IPS-15b (cell line): Measurements from ENCODE around the gene TRPM2.
"Not testable (repeated sequence)": the region's sequence is repeated elsewhere in the genome, so short reads cannot be mapped to it uniquely, and the experiment has no call there.

Experiments used
- H3K27me3 ChIP-seq: one replicate; pipeline ENCODE4 v1.6.1; 2013; ENCODE audit warnings: low read length; ENCODE audit not compliant: control insufficient read depth, insufficient read depth
- H3K36me3 ChIP-seq: one replicate; pipeline ENCODE4 v1.6.1; 2013; ENCODE audit warnings: low read length; ENCODE audit not compliant: control insufficient read depth, insufficient read depth
- H3K4me1 ChIP-seq: one replicate; pipeline ENCODE4 v1.6.1; 2013; ENCODE audit warnings: mild to moderate bottlenecking, low read length; ENCODE audit not compliant: control insufficient read depth, insufficient read depth
- H3K4me3 ChIP-seq: one replicate; pipeline ENCODE4 v1.5.1; 2013; ENCODE audit warnings: low read depth, low read length
- H3K9ac ChIP-seq: one replicate; pipeline ENCODE4 v1.6.1; 2013; ENCODE audit warnings: low read depth, mild to moderate bottlenecking, low read length
- H3K9me3 ChIP-seq: one replicate; pipeline ENCODE4 v1.6.1; 2013; ENCODE audit warnings: mild to moderate bottlenecking, low read length; ENCODE audit not compliant: control insufficient read depth, insufficient read depth

The TRPM2 gene

DNA sequence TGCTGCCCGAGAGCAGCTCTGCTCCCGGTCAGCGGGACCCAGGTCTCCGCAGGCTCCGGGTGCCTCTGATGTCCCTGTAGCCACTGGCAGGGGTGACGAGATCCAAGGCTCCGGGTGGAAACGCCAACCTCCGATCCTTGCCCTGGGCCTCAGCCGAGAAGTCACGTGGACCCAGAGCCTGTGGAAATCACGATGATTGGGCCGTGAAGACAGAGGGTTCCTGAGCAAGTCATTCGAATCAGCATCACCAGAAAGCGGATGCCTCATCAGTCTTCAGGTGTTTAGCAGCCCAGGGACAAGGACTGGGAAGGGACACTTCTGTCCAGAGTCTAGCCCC lies 114.4 kb downstream of the TRPM2 start:
- Histone ChIP-seq H3K27me3 (no peaks in the 10 kb centered on the region), H3K36me3 (no peaks in the 10 kb centered on the region), H3K4me1 (no peaks in the 10 kb centered on the region)

DNA sequence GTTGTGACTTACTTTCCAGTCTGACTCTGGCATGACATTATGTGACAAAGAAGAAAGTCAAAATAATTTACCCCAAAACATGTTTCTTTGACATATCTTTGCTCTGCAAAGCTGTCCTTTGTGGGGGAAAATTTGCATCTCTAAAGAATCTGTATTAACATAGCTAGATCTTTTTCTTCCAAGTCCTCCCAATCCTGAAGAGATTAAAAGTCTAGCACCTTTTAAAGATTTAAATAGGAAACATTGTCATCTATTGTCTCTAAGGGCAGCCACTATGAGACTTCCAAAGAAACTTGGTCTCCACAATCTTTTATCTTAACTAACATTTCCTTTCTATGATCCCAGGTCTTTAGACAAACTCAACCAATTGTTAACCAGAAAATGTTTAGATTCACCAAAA lies 117.9 kb downstream of the TRPM2 start:
- Histone ChIP-seq H3K9me3 (no peaks in the 10 kb centered on the region), H3K4me3 (no peak overlapping the region), H3K27me3 (no peaks in the 10 kb centered on the region), H3K36me3 (no peaks in the 10 kb centered on the region), H3K9ac (no peak overlapping the region), H3K4me1 (no peaks in the 10 kb centered on the region)

More for the DNA sequence above, 114.4 kb downstream of the TRPM2 start:
- Histone ChIP-seq H3K9ac (no peak overlapping the region), H3K4me3 (no peak overlapping the region), H3K9me3 (no peaks in the 10 kb centered on the region)

DNA sequence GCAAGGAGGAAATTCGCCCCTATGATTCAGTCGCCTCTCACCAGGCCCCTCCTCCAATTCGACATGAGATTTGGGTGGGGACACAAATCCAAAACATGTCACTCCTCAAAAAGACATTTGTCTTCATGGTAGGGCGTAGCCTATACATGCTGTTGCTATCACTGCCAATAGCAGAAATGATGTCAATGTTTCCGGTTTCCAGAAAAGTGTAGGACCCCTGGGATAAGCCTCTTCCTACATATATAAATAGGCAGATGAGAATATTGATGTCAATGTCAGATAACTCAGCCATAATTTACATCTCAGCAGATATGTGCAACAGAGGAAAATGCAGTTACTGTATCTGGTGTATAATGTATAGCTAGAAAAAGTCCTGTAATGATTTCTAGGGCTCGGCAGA lies 118.6 kb downstream of the TRPM2 start:
- Histone ChIP-seq H3K9ac (no peak overlapping the region), H3K4me3 (no peak overlapping the region), H3K4me1 (no peaks in the 10 kb centered on the region), H3K27me3 (no peaks in the 10 kb centered on the region), H3K36me3 (no peaks in the 10 kb centered on the region), H3K9me3 (no peaks in the 10 kb centered on the region)

DNA sequence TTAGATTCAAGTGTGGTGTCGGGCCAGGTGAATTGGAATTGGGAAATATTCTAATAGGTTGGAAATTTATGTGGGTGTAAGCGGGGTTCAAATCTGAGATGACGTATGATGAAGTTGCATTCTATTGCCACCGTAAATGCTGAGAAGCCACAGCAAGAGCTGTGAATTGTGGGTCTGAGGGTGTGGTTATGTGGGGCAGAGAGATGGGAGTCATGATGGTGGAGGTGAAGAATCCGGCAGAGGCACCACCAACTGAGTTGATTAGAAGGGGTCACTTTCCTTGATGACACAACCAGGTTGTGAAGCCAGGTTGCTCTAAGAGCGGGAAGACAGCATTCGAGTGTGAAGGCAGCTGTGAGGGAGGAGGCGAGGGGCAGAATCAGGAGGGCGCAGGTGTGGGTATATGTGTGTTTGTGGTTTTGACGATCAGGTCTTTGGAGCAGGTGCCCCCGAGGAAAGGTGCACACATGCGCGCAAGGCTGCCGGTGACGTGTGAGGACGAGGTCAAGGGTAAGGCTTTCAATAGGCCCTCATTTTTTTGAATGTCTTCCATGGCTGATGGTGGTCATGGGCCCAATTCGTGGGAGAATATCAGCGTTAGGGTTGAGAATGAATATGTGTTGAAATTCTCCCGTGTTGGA lies 120.6 kb downstream of the TRPM2 start:
- Histone ChIP-seq H3K9me3 (no peaks in the 10 kb centered on the region), H3K4me1 (no peaks in the 10 kb centered on the region), H3K27me3 (no peaks in the 10 kb centered on the region), H3K4me3 (no peak overlapping the region), H3K36me3 (no peaks in the 10 kb centered on the region), H3K9ac (no peak overlapping the region)

DNA sequence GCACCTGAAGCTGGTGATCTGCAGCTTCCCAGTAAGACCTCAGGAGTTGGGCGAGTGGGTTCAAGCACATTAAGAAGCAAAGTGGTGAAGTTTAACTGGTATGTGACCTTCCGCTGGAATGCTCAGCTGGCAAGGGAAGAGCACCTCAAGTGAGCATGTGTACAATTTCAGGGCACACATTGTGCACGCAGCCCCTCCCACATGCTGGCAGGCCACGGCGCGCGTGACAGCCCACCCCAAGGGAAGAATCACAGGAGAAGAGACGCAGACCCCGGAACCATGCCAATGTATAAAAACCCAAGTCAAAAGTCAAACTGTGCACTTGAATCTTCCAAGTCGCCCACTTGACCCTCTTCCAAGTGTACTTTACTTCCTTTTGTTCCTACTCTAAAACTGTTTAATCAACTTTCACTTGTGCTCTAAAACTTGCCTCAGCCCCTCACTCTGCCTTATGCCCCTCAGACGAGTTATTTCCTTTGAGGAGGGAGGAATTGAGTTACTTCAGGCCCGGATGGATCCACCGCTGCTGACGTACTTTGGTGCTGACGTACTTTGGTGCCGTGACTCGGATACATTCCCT lies 121.9 kb downstream of the TRPM2 start:
- Histone ChIP-seq H3K9ac (no peak overlapping the region), H3K4me1 (no peaks in the 10 kb centered on the region), H3K27me3 (no peaks in the 10 kb centered on the region)

DNA sequence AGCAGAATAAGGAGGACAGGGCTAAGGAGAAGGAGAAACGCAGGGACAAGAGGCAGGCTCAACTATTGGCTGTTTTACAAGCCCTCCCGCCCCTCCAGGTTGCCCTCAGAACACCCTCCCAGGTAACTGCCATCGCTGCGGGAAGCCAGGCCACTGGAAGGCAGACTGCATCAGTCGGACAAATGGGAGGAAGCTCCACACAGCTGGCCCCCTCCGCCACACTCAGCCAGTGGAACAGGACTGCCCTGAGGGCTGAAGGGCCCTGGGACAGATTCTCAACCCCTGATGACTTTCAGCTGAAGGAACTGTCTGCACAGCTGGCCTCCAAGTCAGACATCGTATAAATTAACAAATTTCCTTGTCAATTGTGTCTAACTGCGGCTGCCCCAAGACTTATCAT lies 123.7 kb downstream of the TRPM2 start:
- Histone ChIP-seq H3K9me3 (no peaks in the 10 kb centered on the region), H3K4me3 (no peak overlapping the region), H3K9ac (no peak overlapping the region), H3K27me3 (no peaks in the 10 kb centered on the region), H3K36me3 (no peaks in the 10 kb centered on the region), H3K4me1 (no peaks in the 10 kb centered on the region)

More for the DNA sequence above, 121.9 kb downstream of the TRPM2 start:
- no peaks in the 10 kb centered on the region for H3K36me3 ChIP-seq
- no peaks in the 10 kb centered on the region for H3K9me3 ChIP-seq
- no peak overlapping the region for H3K4me3 ChIP-seq

DNA sequence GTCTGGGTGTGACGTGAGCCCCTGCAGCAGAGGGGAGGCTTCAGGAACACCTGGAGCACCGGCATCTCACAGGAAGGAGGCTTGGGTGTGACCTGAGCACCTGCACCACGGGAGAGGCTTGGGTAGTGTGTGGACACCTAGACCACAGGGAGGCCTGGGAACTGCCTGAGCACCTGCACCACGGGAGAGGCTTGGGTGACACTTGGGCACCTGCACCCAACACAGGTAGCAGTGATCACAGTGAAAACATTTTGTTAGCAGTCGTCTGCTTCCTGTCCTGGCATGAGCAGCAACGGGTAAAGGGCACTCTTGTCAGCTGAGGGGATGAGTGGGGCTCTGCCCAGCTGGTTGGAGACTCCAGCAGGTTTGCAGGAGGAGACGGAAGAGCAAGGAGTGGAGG lies 124.3 kb downstream of the TRPM2 start:
- Histone ChIP-seq H3K9ac (no peak overlapping the region), H3K4me3 (no peak overlapping the region), H3K4me1 (no peaks in the 10 kb centered on the region), H3K36me3 (no peaks in the 10 kb centered on the region), H3K27me3 (no peaks in the 10 kb centered on the region), H3K9me3 (no peaks in the 10 kb centered on the region)

DNA sequence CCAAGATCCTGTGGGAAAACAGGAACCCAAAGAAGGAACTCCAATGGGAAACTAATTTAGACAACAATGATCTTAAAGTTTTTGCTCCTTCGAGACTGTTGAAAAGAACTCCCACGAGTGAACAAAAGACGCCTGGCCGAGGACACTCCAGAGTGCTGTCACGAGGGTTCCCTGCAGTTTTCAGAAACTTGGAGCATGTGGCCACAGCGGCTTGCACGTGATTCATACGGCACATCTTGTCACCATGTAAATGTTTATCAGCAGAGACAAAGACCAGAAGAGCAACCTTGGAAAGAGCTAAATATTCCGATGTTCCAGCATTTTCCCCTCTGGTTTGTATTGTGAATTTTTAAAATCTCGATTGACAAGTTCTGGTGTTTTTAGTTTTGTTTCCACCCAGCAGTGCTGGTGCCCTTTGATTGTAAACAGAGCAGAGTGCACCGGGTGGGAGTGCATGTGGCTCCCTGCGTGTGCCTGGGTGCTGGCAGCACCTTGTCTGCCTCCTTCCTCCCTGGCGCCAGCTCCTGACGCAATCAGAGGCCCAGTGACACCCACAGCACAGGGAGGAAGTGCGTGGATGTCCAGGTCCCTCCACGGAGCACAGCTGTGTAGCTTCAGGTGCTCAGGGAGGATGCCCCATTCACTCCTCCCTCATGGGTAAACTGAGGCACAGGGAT lies 124.8 kb downstream of the TRPM2 start:
- H3K9ac ChIP-seq: no peak overlapping the region
- H3K36me3 ChIP-seq: no peaks in the 10 kb centered on the region
- no peaks in the 10 kb centered on the region for H3K9me3 ChIP-seq
- H3K4me1 ChIP-seq: no peaks in the 10 kb centered on the region
- no peaks in the 10 kb centered on the region for H3K27me3 ChIP-seq
- no peak overlapping the region for H3K4me3 ChIP-seq

DNA sequence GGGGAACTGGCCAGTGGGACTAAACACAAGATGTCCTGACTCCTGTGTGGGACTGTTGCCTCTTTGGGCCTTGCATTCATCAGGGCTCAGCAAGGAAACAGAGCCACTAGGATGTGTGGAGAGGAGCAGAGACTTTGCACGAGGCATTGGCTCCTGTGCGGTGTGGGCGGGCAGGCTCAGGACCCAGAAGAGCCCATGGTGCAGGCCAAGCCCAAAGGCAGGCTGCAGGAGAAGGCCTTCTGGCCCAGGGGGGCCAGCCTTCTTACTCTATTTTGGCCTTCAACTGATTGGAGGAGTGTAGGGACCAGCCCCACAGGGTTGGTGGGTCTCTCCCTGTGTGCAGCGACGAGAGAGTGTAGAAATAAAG lies 125.4 kb downstream of the TRPM2 start:
- no peaks in the 10 kb centered on the region for H3K4me1 ChIP-seq
- no peak overlapping the region for H3K9ac ChIP-seq
- no peaks in the 10 kb centered on the region for H3K27me3 ChIP-seq
- no peaks in the 10 kb centered on the region for H3K9me3 ChIP-seq
- H3K36me3 ChIP-seq: no peaks in the 10 kb centered on the region
- H3K4me3 ChIP-seq: no peak overlapping the region

DNA sequence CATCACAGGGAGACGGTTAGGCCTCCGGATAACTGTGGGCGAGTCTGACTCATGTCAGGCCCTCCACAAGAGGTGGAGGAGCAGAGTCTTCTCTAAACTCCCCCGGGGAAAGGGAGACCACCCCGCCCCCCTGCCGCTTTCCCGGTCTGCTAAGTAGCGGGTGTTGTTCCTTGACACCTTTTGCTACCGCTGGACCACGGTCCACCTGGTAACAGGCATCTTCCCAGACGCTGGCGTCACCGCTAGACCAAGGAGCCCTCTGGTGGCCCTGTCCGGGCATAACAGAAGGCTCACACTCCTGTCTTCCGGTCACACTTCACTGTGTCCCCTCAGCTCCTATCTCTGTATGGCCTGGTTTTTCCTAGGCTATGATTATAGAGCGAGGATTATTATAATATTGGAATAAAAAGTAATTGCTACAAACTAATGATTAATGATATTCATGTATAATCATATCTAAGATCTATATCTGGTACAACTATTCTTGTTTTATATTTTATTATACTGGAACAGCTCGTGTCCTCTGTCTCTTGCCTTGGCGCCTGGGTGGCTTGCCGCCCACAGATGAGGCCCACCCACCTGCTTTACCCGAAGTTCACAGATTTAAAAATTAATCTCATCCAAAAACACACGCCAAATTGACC lies 126.3 kb downstream of the TRPM2 start:
- not testable (repeated sequence) for H3K4me3 ChIP-seq, H3K27me3 ChIP-seq, H3K4me1 ChIP-seq, H3K36me3 ChIP-seq, H3K9ac ChIP-seq, H3K9me3 ChIP-seq

DNA sequence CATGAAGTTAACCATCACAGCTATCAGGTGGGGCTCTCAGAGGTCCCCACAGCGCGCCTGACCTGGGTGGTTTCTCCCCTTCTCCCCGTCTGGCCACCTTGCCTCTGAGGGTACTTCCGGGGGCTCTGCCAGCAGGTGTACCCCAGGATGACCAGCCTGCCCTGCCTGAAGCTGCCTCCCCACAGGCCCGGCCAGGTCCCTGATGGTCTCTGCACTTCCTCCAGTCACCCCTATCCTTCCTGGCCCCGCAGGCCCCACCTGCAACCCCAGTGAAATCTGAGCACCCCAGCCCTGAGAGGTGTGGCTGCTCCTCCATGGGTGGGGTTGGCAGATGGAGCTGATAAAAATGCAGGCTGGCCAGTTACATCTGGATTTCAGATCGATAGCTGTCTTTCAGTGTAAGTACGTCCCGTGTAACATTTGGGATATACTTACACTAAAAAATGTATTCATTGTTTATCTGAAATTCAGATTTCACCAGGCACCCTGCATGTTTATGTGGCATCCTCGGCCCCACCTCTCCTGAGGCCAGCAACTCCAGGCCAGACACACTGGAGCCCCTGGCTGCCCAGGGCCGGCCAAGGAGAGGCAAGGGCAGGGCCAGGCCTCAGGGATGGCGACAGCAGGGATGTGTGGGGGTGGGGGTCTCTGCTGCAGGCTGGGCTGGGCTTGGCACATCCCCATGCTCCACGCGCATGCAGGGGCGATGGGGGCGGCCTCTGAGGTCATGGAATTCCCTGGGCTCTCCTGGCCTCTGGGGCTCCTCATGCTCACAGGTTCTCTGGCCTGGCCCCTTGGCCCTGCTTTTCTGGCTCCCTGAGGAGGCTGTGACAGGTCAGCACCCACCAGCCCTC lies 127.0 kb downstream of the TRPM2 start:
- H3K4me3 ChIP-seq: no peak overlapping the region
- no peaks in the 10 kb centered on the region for H3K9me3 ChIP-seq
- no peaks in the 10 kb centered on the region for H3K4me1 ChIP-seq
- no peaks in the 10 kb centered on the region for H3K36me3 ChIP-seq
- H3K27me3 ChIP-seq: no peaks in the 10 kb centered on the region
- H3K9ac ChIP-seq: no peak overlapping the region
